Measurements from ENCODE around the gene ODAPH.
A peak's percentile ranks its signal among the peaks of the same experiment; 100 is the strongest.

The ODAPH gene

GRCh38 chr4:75545526-75545925 is 10.3 kb upstream of the ODAPH start:
- DNase-seq: no peak

GRCh38 chr4:75547647-75548387 is 8.0 kb upstream of the ODAPH start:
- DNase-seq: peak; percentile 45

GRCh38 chr4:75549019-75549418 is 6.8 kb upstream of the ODAPH start:
- DNase-seq: no peak

GRCh38 chr4:75552452-75552851 is 3.4 kb upstream of the ODAPH start:
- no peak for DNase-seq

- DNase-seq: no peak
These were observed 1.8 kb downstream of the ODAPH start for GRCh38 chr4:75557696-75558095.

GRCh38 chr4:75561789-75562188 is 5.9 kb downstream of the ODAPH start:
- no peak for DNase-seq

GRCh38 chr4:75564023-75564422 is 8.2 kb downstream of the ODAPH start:
- DNase-seq: no peak

GRCh38 chr4:75565481-75565880 is 9.6 kb downstream of the ODAPH start:
- DNase-seq: peak; percentile 67

GRCh38 chr4:75566911-75567310 is 11.0 kb downstream of the ODAPH start:
- DNase-seq: no peak

GRCh38 chr4:75567725-75568124 is 11.9 kb downstream of the ODAPH start:
- no peak for DNase-seq

- DNase-seq: no peak
These were observed 28.2 kb downstream of the ODAPH start for GRCh38 chr4:75584067-75584466.

- DNase-seq: no peak
These were observed 37.5 kb downstream of the ODAPH start for GRCh38 chr4:75593393-75593792.

GRCh38 chr4:75596061-75596460 is 40.2 kb downstream of the ODAPH start:
- DNase-seq: no peak

GRCh38 chr4:75598390-75598789 is 42.5 kb downstream of the ODAPH start:
- peak; percentile 80 for DNase-seq

- no peak for DNase-seq
These were observed 43.8 kb downstream of the ODAPH start for GRCh38 chr4:75599647-75600046.

- no peak for DNase-seq
These were observed 50.1 kb downstream of the ODAPH start for GRCh38 chr4:75605928-75606327.

GRCh38 chr4:75612306-75612705 is 56.4 kb downstream of the ODAPH start:
- DNase-seq: no peak

All from hematopoietic multipotent progenitor cell treated with erythropoietin and hydrocortisone succinate and interleukin-3 and kit ligand, for 4 days (in vitro differentiated cells).